NB4 (cell line): ENCODE data around the gene B3GNT9.

Experiments
- DNase-seq: peaks from one replicate; pipeline ENCODE4 v3.0.0; 2010; ENCODE audit warnings: low read depth
- H3K4me3 ChIP-seq: one replicate; pipeline ENCODE4 v1.5.1; 2011; ENCODE audit warnings: mild to moderate bottlenecking, low read depth, low read length, moderate library complexity
- MYC ChIP-seq: IDR thresholded peaks from 2 replicates; pipeline ENCODE4 v1.6.1; 2011; ENCODE audit warnings: low read depth, low read length
- POLR2A ChIP-seq: IDR thresholded peaks from 2 replicates; pipeline ENCODE4 v1.6.1; 2011; ENCODE audit warnings: mild to moderate bottlenecking; ENCODE audit not compliant: insufficient read length; ENCODE audit errors: extremely low read depth
- TF ChIP-seq, protein P1 (sequence below): IDR thresholded peaks from 2 replicates; pipeline ENCODE4 v1.6.1; 2011; ENCODE audit warnings: low read depth, low read length
- TF ChIP-seq, protein P2 (sequence below): IDR thresholded peaks from one replicate; pipeline ENCODE4 v1.5.1; 2012; ENCODE audit warnings: low read depth, low read length

B3GNT9 gene

DNA sequence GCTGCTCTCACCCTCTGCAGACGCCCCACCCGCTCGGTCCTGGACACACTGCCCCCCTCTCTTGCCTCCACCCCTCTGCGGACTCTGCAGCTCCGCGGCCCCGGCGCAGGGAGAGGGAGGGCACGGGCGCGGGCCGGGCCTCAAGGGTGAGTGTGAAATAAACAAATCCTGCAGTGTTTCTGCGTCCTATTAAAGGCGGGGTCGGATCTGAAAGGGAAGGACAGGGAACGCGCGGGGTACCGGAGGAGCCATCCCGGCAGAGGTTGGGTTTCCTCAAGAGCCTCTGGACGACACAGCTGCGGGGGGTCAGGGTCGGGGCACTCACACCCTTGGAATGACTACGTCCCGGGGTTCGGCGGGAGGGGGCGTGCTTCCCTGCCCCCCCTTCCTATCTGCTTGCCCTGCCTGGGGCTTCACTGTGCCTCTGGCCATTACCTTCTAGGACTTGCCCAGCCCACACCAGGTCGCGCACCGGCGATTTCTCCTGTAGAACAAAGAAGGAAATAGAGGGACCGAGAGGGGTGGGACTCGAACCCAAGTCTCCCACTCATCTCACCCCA is 13.3 kb upstream of the B3GNT9 start:
- no peak for DNase-seq
- H3K4me3 ChIP-seq = no peak overlapping the region

GRCh38 chr16:67163164-67163998 is 12.6 kb upstream of the B3GNT9 start:
- H3K4me3 ChIP-seq = no peak overlapping the region
- TF ChIP-seq MYC (no peak), POLR2A (no peak)
- TF ChIP-seq, protein P1, sequence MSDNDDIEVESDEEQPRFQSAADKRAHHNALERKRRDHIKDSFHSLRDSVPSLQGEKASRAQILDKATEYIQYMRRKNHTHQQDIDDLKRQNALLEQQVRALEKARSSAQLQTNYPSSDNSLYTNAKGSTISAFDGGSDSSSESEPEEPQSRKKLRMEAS = no peak
- TF ChIP-seq, protein P2, sequence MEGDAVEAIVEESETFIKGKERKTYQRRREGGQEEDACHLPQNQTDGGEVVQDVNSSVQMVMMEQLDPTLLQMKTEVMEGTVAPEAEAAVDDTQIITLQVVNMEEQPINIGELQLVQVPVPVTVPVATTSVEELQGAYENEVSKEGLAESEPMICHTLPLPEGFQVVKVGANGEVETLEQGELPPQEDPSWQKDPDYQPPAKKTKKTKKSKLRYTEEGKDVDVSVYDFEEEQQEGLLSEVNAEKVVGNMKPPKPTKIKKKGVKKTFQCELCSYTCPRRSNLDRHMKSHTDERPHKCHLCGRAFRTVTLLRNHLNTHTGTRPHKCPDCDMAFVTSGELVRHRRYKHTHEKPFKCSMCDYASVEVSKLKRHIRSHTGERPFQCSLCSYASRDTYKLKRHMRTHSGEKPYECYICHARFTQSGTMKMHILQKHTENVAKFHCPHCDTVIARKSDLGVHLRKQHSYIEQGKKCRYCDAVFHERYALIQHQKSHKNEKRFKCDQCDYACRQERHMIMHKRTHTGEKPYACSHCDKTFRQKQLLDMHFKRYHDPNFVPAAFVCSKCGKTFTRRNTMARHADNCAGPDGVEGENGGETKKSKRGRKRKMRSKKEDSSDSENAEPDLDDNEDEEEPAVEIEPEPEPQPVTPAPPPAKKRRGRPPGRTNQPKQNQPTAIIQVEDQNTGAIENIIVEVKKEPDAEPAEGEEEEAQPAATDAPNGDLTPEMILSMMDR = no peak
- no peak for DNase-seq

More for the DNA sequence above, 13.3 kb upstream of the B3GNT9 start:
- TF ChIP-seq MYC (no peak), POLR2A (no peak)
- TF ChIP-seq, protein P2 = no peak
- TF ChIP-seq, protein P1 = no peak

- no peak overlapping the region for H3K4me3 ChIP-seq
- TF ChIP-seq, protein P1 = no peak
- no peak for DNase-seq
Measured at GRCh38 chr16:67162506-67163163, 11.8 kb upstream of the B3GNT9 start.

DNA sequence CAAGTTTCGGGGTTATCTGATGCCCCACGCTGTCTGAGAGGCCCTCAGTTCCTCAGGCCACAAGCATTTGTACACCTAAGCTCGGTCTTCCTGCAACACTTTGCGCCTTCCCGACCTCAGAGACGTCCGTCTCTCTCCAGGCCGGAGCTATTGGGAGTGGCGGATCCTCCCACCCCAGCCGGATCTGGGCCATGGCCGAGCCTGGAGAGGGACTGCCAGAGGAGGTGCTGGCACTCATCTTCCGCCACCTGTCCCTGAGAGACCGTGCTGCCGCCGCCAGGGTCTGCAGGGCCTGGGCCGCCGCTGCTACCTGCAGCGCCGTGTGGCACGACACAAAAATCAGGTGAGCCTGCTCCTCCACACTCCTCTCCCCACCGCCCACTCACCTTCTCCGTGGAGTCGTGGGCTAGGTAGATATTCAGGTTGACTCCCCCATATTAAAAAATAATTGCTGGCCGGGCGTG is 10.8 kb upstream of the B3GNT9 start:
- no peak for TF ChIP-seq MYC
- no peak for TF ChIP-seq POLR2A
- TF ChIP-seq, protein P2 = no peak
- DNase-seq = no peak
- no peak overlapping the region for H3K4me3 ChIP-seq

DNA sequence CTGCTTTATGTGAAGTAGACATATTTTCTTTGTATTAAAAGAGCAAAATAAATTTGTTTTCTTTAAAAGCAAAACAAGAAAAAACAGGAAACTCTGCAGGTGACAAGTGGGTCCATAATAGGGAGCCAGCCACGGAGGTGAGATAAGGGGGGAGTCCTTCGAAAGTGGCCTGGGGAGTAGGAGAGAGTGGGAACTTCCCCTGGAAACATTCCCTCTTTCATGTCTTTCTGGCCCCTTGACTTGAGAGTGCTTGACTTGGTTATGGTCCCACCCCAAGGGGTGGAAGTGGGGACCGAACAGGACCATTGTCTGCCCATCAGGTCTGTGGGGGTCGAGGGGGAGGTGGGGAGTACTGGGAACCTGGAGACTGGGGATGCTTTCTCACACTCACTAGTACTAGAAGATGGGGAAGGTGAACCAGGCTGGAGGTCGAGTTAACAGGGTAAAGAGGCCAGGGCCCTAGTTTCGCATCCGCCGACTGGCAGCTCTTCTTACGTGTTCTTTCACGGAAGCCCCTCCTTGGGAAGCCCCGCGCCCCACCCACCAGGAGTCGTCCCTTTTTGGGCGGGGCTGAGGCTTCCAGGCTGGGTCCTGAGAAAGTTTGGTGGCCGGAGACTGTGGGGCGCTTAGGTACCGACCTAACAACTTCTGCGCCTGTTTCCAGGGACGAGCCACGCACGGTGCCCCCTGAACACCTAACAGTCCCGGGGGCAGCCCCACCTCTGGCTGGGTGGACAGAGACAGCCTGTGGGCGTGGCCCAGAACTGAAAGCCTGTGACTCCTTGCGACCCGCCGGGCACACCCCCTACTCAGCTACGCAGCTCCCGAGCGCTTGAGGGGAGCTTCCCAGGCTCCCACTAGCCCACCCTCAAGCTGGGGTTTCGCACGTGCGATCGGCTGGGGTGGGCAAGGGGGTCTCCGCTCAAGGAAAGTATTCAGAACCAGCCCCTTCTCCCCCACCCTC is 8.1 kb upstream of the B3GNT9 start:
- peak overlapping the region; percentile 75 for H3K4me3 ChIP-seq
- DNase-seq = no peak
- TF ChIP-seq, protein P2 = no peak
- TF ChIP-seq, protein P1 = no peak
- TF ChIP-seq MYC (no peak), POLR2A (no peak)
